Mesothelial cell of epicardium (in vitro differentiated cells): ENCODE data around the gene CTDSP1. TPM values are rescaled to one million over a fixed set of nuclear protein-coding genes. Genes with fewer than 3 reads are reported as not detected.

Source experiments
- DNase-seq, 2 experiments: peaks; one replicate each; pipeline ENCODE4 v3.0.0; 2021; ENCODE audit warnings: low spot score in 2 of 2; ENCODE audit not compliant: unreplicated experiment in 2 of 2
- H3K27ac Mint-ChIP-seq: 2 replicates; pipeline ENCODE4 v1.8.0; 2021; ENCODE audit warnings: mixed read lengths
- H3K27me3 Mint-ChIP-seq: 2 replicates; pipeline ENCODE4 v1.8.0; 2021; ENCODE audit warnings: low read depth, mixed read lengths
- H3K36me3 Mint-ChIP-seq: 2 replicates; pipeline ENCODE4 v1.8.0; 2021; ENCODE audit warnings: mixed read lengths
- H3K4me1 Mint-ChIP-seq: 2 replicates; pipeline ENCODE4 v1.8.0; 2021; ENCODE audit warnings: mixed read lengths
- H3K4me3 Mint-ChIP-seq: 2 replicates; pipeline ENCODE4 v1.8.0; 2021; ENCODE audit warnings: mild to moderate bottlenecking, moderate library complexity, mixed read lengths
- H3K9me3 Mint-ChIP-seq: 2 replicates; pipeline ENCODE4 v1.8.0; 2021; ENCODE audit warnings: mixed read lengths
- CTCF ChIP-seq: fragments of 200-600 bp; sonication (generic); IDR thresholded peaks from one replicate; pipeline ENCODE4 v1.5.0; 2021; ENCODE audit warnings: antibody characterized with exemption; ENCODE audit not compliant: unreplicated experiment
- total RNA-seq: library from RNA; stranded (reverse); gene quantifications from 3 replicates; pipeline ENCODE4 v1.2.1, GENCODE V29; 2021

The CTDSP1 gene
- total RNA-seq, 1 donor from 2014 or later = 134 TPM

DNA sequence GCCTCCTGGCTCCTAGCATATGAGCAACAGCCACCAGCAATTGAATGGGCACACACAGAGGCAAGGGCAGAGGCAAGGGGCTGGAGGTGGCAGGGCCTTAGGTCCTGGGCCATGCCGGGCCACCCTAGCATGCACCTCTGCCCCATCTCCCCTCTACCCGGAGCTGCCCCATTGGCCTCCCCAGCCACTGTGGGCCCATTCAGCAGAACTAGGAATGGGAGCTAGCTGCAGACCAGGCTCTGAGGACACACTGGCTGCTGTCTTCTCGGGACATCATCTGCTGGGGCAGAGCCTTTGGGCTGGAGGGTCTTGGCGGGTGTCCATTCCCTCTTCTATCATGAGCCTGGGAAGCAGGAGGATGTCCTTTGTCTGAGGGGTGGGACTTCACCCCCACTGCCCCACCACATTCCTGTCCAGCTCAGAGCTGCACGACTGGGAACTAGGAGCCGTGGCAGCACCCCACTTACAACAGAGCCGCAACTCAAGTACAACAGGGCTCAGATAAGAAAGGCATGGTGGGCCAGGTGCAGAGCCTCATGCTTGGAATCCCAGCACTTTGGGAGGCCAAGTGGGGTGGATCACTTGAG, 20.1 kb downstream of the CTDSP1 start:
- Mint-ChIP-seq H3K27me3 (no peaks in the 10 kb centered on the region), H3K9me3 (no peaks in the 10 kb centered on the region), H3K27ac (no peak overlapping the region), H3K4me3 (no peak overlapping the region), H3K36me3 (no peaks in the 10 kb centered on the region), H3K4me1 (peaks cover 6% of the 10 kb centered on the region)
- TF ChIP-seq CTCF = no peak
- DNase-seq = no peak

GRCh38 chr2:218421027-218421426, 21.4 kb downstream of the CTDSP1 start:
- Mint-ChIP-seq H3K4me3 (no peak overlapping the region), H3K27ac (no peak overlapping the region), H3K36me3 (no peaks in the 10 kb centered on the region), H3K4me1 (peaks cover 6% of the 10 kb centered on the region), H3K27me3 (no peaks in the 10 kb centered on the region), H3K9me3 (no peaks in the 10 kb centered on the region)
- DNase-seq = no peak
- TF ChIP-seq CTCF = no peak

DNA sequence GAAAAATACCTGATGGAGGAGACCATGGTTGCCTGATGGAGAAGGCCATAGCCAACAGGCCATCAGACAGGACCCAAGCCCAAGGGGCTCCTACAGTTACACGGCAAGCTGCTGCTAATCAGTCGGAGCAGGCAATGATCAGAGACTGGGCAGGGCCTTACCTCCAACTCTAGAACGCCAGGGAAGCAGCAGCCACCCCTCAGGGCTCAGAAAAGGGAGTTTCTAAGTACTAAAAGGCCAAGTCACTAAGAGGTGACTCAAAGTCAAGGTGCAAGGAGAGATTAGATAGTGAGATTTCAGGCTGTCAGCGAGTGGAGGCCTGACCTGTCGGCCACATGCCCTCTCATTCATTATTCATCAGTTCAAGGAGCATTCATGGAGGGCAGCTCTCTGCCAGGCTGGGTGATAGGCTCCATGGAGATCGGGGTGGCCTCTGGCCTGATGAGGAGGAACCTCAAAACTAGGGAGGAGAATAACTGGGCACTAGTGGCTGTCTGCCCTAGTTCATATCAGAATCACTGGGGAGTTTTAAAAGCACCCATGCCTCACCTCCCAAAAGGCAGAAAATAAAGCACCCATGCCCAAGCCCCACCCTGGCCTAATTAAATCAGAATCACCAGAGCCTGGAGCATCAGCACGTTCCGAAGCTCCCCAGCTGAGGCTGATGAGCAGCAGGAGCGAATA, 22.9 kb downstream of the CTDSP1 start:
- TF ChIP-seq CTCF = no peak
- Mint-ChIP-seq H3K4me1 (peaks cover 6% of the 10 kb centered on the region), H3K27me3 (no peaks in the 10 kb centered on the region), H3K9me3 (no peaks in the 10 kb centered on the region), H3K36me3 (no peaks in the 10 kb centered on the region), H3K4me3 (no peak overlapping the region), H3K27ac (no peak overlapping the region)
- no peak for DNase-seq

DNA sequence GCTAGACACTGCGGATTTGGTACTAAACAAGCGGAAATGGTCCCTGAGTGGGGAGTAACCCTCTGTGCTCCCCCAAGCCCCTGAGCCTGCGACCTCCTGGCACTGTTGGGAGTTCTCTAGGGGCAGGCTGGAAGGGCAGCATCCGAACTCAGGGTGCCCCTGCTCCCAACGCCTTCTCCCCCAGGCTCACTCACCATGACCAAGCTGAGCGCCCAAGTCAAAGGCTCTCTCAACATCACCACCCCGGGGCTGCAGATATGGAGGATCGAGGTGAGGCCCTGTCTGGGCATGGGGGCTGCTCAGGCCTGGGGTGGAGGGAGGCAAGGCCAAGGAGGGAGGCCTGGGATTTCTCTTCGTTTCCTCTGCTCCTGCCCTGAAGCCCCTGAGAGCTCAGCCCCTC, 23.9 kb downstream of the CTDSP1 start:
- H3K27me3 Mint-ChIP-seq = no peaks in the 10 kb centered on the region
- no peak overlapping the region for H3K27ac Mint-ChIP-seq
- H3K36me3 Mint-ChIP-seq = no peaks in the 10 kb centered on the region
- H3K4me3 Mint-ChIP-seq = no peak overlapping the region
- no peak for TF ChIP-seq CTCF
- no peaks in the 10 kb centered on the region for H3K9me3 Mint-ChIP-seq
- no peak for DNase-seq
- peaks cover 6% of the 10 kb centered on the region for H3K4me1 Mint-ChIP-seq

DNA sequence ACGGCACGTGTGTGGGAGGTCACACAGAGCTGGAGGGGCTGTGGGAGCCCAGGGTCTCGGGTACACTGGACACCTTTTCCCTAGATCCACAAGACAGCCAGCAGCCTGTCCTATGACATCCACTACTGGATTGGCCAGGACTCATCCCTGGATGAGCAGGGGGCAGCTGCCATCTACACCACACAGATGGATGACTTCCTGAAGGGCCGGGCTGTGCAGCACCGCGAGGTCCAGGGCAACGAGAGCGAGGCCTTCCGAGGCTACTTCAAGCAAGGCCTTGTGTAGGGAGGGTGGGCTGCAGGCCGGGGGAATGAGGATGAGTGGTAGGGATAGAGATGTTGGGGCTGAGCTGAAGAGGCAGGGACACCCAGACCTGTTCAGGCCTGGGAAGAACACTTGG, 25.9 kb downstream of the CTDSP1 start:
- no peak for TF ChIP-seq CTCF
- Mint-ChIP-seq H3K27me3 (no peaks in the 10 kb centered on the region), H3K4me1 (peaks cover 6% of the 10 kb centered on the region), H3K27ac (no peak overlapping the region), H3K36me3 (no peaks in the 10 kb centered on the region), H3K4me3 (no peak overlapping the region), H3K9me3 (no peaks in the 10 kb centered on the region)
- DNase-seq = no peak

DNA sequence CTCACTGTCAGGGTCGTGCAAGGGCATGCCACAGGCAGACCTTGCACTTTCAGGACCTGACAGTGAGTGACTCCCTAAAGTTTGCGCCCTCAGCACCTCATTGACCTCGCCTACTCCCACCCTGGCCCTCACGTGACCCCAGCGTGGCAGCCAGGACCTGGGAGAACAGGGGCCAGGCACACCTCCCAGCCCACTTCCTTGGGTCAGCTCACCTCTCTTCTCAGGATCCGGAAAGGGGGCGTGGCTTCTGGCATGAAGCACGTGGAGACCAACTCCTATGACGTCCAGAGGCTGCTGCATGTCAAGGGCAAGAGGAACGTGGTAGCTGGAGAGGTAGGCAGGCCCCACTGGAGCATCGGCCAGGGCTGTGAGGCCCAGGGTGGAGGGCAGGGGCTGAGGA, 28.1 kb downstream of the CTDSP1 start:
- Mint-ChIP-seq H3K36me3 (no peaks in the 10 kb centered on the region), H3K9me3 (no peaks in the 10 kb centered on the region), H3K4me3 (no peak overlapping the region), H3K27ac (no peak overlapping the region), H3K27me3 (no peaks in the 10 kb centered on the region), H3K4me1 (no peaks in the 10 kb centered on the region)
- TF ChIP-seq CTCF = no peak
- DNase-seq = no peak
